GM21717 (cell line): ENCODE results near the gene CACNA2D4.
"Not testable (repeated sequence)": the region's sequence is repeated elsewhere in the genome, so short reads cannot be mapped to it uniquely, and the experiment has no call there.

ENCODE experiments used
- ATAC-seq: cut with Tn5 transposase; IDR thresholded peaks from one replicate; pipeline ENCODE4 v1.9.1; 2021; ENCODE audit warnings: mild to moderate bottlenecking, moderate library complexity; ENCODE audit not compliant: unreplicated experiment

The CACNA2D4 gene

DNA sequence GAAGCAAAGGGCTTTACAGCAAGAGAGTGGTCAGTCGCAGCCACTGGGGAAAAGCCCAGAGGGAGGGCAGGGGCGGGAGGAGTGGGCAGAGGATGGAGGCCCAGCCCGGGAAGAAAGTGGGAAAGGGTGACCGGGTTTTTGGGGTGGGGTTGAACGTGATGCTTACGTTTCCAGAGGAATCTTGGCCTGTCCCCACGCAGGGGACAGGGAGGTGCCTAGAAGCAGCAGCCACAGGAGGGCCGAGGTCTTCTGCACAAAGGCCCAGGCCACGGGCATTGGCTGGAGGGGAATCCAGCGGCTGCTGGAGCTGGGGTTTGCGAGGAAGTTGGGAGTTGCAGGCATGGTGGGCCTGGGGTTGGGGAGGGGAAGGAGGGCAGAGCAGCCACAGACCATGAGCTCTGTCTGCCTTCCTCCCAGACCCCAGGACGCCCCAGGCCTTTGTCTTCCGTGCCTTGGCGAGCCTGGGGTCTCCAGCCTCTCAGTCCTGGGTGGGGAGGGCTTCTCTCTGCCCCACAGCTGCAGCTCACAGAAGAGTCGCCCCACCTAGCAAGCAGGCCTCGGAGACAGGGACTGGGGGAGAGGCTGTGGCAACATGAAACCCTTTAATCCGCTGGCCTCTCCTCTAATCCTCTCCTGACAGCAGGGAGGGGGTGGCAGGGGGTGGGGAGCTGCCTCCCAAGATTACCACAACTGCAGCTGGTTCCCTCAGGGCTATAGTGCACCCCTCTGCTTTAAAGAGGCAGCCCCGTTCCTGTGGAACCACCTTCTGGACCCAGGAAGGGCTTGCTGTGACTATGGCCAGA lies at the start of gene CACNA2D4:
Gene CACNA2D4, minus strand, starts transcription at position 572 of the 803 bp plus-strand sequence. Its CDS starts 179 bp downstream, at position 393.
- ATAC-seq, result no peak

- no peak for ATAC-seq
These were observed 48.2 kb upstream of the CACNA2D4 start for GRCh38 chr12:1966561-1967226.

DNA sequence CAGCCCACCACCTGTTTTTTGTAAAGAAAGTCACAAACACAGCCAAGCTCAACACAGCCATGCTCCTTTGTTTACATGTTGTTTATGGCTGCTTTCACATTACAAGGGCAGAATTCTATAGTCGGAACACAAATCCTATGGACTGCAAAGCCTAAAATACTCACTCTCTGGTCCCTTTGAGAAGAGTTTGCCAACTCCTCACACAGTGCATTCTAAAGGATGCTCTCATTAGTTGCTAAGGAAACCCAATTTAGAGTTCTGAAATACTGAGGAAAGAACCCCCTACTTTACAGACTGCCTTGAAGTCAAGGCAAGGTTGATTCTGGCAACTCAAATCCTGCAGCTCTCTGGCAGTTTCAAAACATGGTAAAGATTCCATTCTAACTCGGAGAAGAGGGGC lies 47.5 kb upstream of the CACNA2D4 start:
- no peak for ATAC-seq

GRCh38 chr12:1962051-1963020 lies 43.9 kb upstream of the CACNA2D4 start:
- no peak for ATAC-seq

DNA sequence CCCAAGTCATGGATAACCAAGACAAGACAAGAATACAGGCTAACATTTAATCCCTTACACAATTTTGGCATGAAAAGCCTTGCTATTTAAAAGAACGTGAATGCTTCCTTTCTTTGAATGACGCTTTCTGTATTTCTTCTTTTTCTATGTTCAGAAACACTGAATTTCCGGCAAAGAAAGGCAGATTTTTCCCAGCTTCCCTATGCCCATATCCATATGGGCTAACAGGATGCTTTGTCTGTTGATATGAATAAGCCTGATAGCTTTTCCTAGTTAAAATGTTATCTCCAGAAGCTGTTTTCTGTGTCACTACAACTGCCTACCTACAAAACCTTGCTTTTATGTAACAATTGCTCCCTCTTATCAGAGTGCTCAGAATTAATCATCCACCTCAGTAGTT lies 38.3 kb upstream of the CACNA2D4 start:
- no peak for ATAC-seq

DNA sequence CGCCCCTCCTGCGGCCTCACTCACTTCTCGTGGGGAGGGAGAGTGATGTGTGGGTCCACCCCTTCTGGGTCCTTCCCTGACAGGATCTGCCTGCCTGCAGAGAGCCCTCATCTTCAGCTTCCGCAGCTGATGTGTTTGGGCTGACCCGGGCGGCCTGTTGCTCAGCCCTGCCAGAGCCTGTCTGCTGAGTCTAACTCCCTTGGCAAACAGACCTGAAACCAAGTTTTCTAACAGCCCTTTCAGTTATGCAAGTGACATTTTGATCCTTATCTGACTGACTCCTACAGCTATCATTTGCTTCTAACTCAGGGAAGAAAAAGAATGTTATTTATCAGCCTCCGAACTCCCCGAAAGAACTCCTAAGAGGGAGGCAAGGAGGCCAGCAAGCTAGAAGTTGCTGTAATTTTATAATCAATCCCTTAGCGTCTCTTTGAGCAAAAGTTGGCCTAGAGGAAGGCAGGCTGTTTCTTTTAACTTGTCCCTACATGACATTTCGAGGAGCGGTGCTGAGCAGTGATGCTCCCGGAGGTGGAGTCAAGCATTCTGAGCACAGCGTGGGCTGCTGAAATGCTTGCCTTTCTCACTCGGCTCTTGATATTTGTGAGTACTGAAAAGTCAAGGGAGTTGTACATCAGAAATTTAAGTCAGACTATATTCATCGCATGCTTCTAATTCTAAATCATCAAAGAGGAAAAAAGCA lies 31.5 kb upstream of the CACNA2D4 start:
- ATAC-seq, result no peak

- no peak for ATAC-seq
These were observed 30.4 kb upstream of the CACNA2D4 start for GRCh38 chr12:1948883-1949282.

GRCh38 chr12:1947081-1947480 lies 28.6 kb upstream of the CACNA2D4 start:
- ATAC-seq, result no peak

- ATAC-seq, result no peak
These were observed 27.8 kb upstream of the CACNA2D4 start for GRCh38 chr12:1946296-1946695.

- ATAC-seq, result not testable (repeated sequence)
These were observed 27.1 kb upstream of the CACNA2D4 start for GRCh38 chr12:1945502-1945901.

- ATAC-seq, result no peak
These were observed 21.6 kb upstream of the CACNA2D4 start for GRCh38 chr12:1939801-1940607.

DNA sequence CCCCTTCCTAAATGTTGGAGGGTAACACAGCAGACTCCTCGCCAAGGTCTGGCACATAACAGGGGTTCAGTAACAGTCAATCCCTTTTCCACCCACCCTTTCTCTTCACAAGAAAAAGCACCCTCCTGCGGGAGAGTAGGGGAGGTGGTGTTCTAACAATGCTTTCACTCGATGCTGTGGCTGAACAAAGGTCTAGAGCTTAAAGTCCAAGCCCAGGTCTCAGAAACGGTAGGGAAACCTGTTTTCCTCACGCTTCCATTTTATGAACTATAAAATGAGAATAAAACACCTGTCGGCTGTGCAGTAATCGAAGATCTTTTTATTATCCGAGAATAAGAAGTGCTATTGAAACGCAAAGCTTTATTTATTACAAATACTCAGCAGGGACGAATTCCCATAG lies 20.9 kb upstream of the CACNA2D4 start:
- ATAC-seq, result no peak

- no peak for ATAC-seq
These were observed 19.2 kb upstream of the CACNA2D4 start for GRCh38 chr12:1937481-1938224.

- ATAC-seq, result no peak
These were observed 18.2 kb upstream of the CACNA2D4 start for GRCh38 chr12:1936406-1937320.

DNA sequence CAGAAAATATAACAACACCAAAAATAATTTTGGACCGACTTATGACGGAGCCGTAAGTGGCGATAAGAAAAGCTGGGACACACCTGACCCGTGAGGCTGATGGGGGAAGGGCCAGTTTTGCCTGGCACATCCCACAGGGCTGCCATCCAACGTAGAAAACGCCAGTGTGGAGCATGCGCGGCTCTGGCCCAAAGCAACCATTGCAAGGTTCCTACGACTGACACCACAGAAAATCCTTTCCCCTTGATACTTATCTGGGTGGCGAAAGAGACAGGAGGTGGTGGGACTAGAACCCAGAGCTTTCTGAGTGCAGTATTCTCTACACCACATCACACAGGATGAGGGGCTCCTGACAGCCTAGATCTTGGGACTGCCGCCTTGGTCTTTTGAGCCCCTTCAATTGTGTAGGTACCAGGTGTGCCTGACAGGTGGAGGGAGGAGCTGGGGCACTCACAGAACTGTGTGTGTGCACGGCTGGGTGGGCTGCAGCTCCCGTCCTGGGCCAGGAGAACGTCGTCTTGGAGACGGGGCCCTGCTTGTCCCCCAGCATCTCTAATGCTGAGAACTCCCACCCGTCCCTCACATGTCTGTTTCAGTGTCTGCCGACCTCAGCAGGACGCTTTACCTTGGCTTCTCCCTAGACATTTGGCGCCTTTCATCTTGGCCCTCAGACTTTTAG lies 17.4 kb upstream of the CACNA2D4 start:
- no peak for ATAC-seq

- ATAC-seq, result no peak
These were observed 16.8 kb upstream of the CACNA2D4 start for GRCh38 chr12:1935242-1935641.

DNA sequence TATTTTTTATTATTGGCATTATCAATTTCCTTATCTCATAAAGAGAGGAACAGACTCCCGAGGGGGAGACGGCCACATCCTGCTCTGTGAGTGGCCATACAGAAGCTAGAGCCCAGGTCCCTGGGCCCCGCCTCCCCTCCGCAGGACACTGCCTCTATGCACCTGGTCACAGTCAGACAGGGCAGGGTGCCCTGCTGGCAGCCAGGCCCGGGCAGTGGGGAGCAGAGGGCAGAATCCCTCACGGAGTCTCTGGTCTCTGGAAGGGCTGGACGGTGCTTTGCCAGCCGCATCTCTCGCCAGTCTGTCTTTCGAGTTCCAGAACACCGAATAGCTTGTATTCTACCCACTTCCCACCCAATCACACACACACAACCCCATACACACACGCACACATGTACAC lies 16.4 kb upstream of the CACNA2D4 start:
- ATAC-seq, result no peak
